Liver (tissue), 9 donors: Measurements from ENCODE around the gene AKT3. TPM values are rescaled to one million over a fixed set of nuclear protein-coding genes. Genes with fewer than 3 reads are reported as not detected.

Experiments used
- DNase-seq: peaks from one replicate; pipeline ENCODE4 v3.0.0-alpha.2; 2017; ENCODE audit warnings: low spot score
- H3K27ac ChIP-seq, 2 donors: one replicate each; pipeline ENCODE4 v1.7.0; 2013; ENCODE audit warnings: inconsistent platforms in 2 of 2, low read length in 2 of 2, control low read depth in 1 of 2, low read depth in 1 of 2, mild to moderate bottlenecking in 1 of 2
- H3K27me3 ChIP-seq, 4 donors: one replicate each; pipeline versions ENCODE4 v1.6.1 to v1.7.0; 2013; ENCODE audit warnings: low read length in 3 of 4, inconsistent platforms in 1 of 4, mild to moderate bottlenecking in 1 of 4, moderate library complexity in 1 of 4; ENCODE audit not compliant: control insufficient read depth in 4 of 4, insufficient read depth in 4 of 4
- H3K36me3 ChIP-seq, 4 donors: one replicate each; pipeline versions ENCODE4 v1.6.1 to v1.7.0; 2013; ENCODE audit warnings: low read length in 3 of 4, mild to moderate bottlenecking in 3 of 4, low read depth in 1 of 4, moderate library complexity in 1 of 4; ENCODE audit not compliant: control insufficient read depth in 4 of 4, insufficient read depth in 3 of 4
- H3K4me1 ChIP-seq, 4 donors: one replicate each; pipeline versions ENCODE4 v1.6.1 to v1.7.0; 2013; ENCODE audit warnings: low read length in 3 of 4, mild to moderate bottlenecking in 3 of 4, moderate library complexity in 1 of 4; ENCODE audit not compliant: control insufficient read depth in 4 of 4, insufficient read depth in 4 of 4
- H3K4me3 ChIP-seq, 3 donors: one replicate each; pipeline versions ENCODE4 v1.6.1 to v1.7.0; 2013; ENCODE audit warnings: low read length in 3 of 3, control low read depth in 1 of 3, low read depth in 1 of 3, mild to moderate bottlenecking in 1 of 3
- H3K9ac ChIP-seq, 2 donors: one replicate each; pipeline ENCODE4 v1.7.0; 2013; ENCODE audit warnings: low read length in 2 of 2, mild to moderate bottlenecking in 2 of 2, moderate library complexity in 2 of 2, control low read depth in 1 of 2, low read depth in 1 of 2
- H3K9me3 ChIP-seq, 4 donors: one replicate each; pipeline versions ENCODE4 v1.6.1 to v1.7.0; 2013; ENCODE audit warnings: low read length in 3 of 4; ENCODE audit not compliant: control insufficient read depth in 4 of 4
- ATF3 ChIP-seq: IDR thresholded peaks from 2 replicates; pipeline ENCODE4 v1.6.1; 2016; ENCODE audit warnings: antibody characterized with exemption
- CTCF ChIP-seq: fragments of 150-350 bp; IDR thresholded peaks from 2 replicates; pipeline ENCODE4 v1.5.1; 2017; ENCODE audit warnings: improper control_type of control experiment, low read depth, low read length; ENCODE audit not compliant: missing input control
- EGR1 ChIP-seq, 2 donors: IDR thresholded peaks; 2 replicates each; pipeline ENCODE4 v1.6.1; 2016 to 2018; ENCODE audit warnings: antibody characterized with exemption in 2 of 2, low read depth in 2 of 2
- FOXA1 ChIP-seq: IDR thresholded peaks from 2 replicates; pipeline ENCODE4 v1.6.1; 2016; ENCODE audit warnings: antibody characterized with exemption
- FOXA2 ChIP-seq: IDR thresholded peaks from 2 replicates; pipeline ENCODE4 v1.6.1; 2016; ENCODE audit warnings: antibody characterized with exemption
- GABPA ChIP-seq, 2 donors: IDR thresholded peaks in 1 of 2; conservative IDR thresholded peaks in 1 of 2; 2 replicates each; pipeline ENCODE4 v1.6.1; 2016; ENCODE audit warnings: antibody characterized with exemption in 2 of 2, mild to moderate bottlenecking in 1 of 2, moderate library complexity in 1 of 2
- HNF4A ChIP-seq, 2 donors: conservative IDR thresholded peaks; 2 replicates each; pipeline ENCODE4 v1.6.1; 2016; ENCODE audit warnings: antibody characterized with exemption in 2 of 2, mild to moderate bottlenecking in 2 of 2
- HNF4G ChIP-seq: IDR thresholded peaks from 2 replicates; pipeline ENCODE4 v1.6.1; 2016; ENCODE audit warnings: antibody characterized with exemption
- JUND ChIP-seq, 2 donors: IDR thresholded peaks; 2 replicates each; pipeline ENCODE4 v1.6.1; 2016; ENCODE audit warnings: antibody characterized with exemption in 2 of 2
- MAX ChIP-seq: IDR thresholded peaks from 2 replicates; pipeline ENCODE4 v1.6.1; 2016; ENCODE audit warnings: antibody characterized with exemption
- RAD21 ChIP-seq, 2 donors: IDR thresholded peaks; 2 replicates each; pipeline ENCODE4 v1.6.1; 2016; ENCODE audit warnings: antibody characterized with exemption in 2 of 2, mild to moderate bottlenecking in 2 of 2
- REST ChIP-seq: IDR thresholded peaks from 2 replicates; pipeline ENCODE4 v1.6.1; 2016; ENCODE audit warnings: antibody characterized with exemption, mild to moderate bottlenecking
- RXRA ChIP-seq, 2 donors: IDR thresholded peaks; 2 replicates each; pipeline ENCODE4 v1.6.1; 2017 to 2018; ENCODE audit warnings: antibody characterized with exemption in 2 of 2, mild to moderate bottlenecking in 1 of 2
- SP1 ChIP-seq: IDR thresholded peaks from 2 replicates; pipeline ENCODE4 v1.6.1; 2018; ENCODE audit warnings: antibody characterized with exemption, mild to moderate bottlenecking
- TAF1 ChIP-seq: conservative IDR thresholded peaks from 2 replicates; pipeline ENCODE4 v1.6.1; 2016; ENCODE audit warnings: antibody characterized with exemption, mild to moderate bottlenecking
- YY1 ChIP-seq: IDR thresholded peaks from 2 replicates; pipeline ENCODE4 v1.6.1; 2016; ENCODE audit warnings: antibody characterized with exemption, mild to moderate bottlenecking
- ZBTB33 ChIP-seq: IDR thresholded peaks from 2 replicates; pipeline ENCODE4 v1.6.1; 2016; ENCODE audit warnings: antibody characterized with exemption
- WGBS: extraction: QIAGEN DNeasy Blood & Tissue Kit; methylation state at CpG from one replicate; pipeline ENCODE4 v1.1.7; 2013; 5-methylcytosine and 5-hydroxymethylcytosine counted together
- polyA plus RNA-seq, 2 donors: library from polyadenylated mRNA; stranded (reverse) in 1 of 2; unstranded in 1 of 2; fragments of 200-250 nt in 1 of 2; fragments of >200 nt in 1 of 2; fragmentation: Nextera tagmentation in 1 of 2; extraction: Ambion mirVana in 1 of 2; gene quantifications; one replicate each; pipeline versions ENCODE4 v1.2.1 to v1.2.3, GENCODE V29; 2013 to 2015
- total RNA-seq, 2 donors: library from RNA; depleted of rRNA; stranded (reverse); fragments of >200 nt; gene quantifications; one replicate each; pipeline ENCODE4 v1.2.3, GENCODE V29; 2014
- donor health status: healthy.
- donor health status: healthy.
- donor health status: healthy.
- donor health status: healthy.
- donor health status: healthy.

The AKT3 gene
- total and polyA plus RNA-seq, 4 donors, result 1.7 to 7.6 (median 2.8) TPM

GRCh38 chr1:243564814-243565213 is 285.2 kb downstream of the AKT3 start:
- Histone ChIP-seq H3K9me3 (no peaks in the 10 kb centered on the region), H3K4me3 (no peak overlapping the region), H3K4me1 (no peaks in the 10 kb centered on the region), H3K27ac (no peak overlapping the region), H3K9ac (no peak overlapping the region), H3K36me3 (no peaks in the 10 kb centered on the region), H3K27me3 (no peaks in the 10 kb centered on the region)
- no peak for DNase-seq
- TF ChIP-seq HNF4G (no peak), MAX (no peak), RXRA (IDR thresholded peaks at IDR 0.05) (no peak), TAF1 (no peak), GABPA (IDR thresholded peaks at IDR 0.05 in 1 of 2, conservative IDR thresholded peaks at IDR 0.05 in 1 of 2) (no peak), SP1 (no peak), HNF4A (conservative IDR thresholded peaks at IDR 0.05) (no peak), REST (no peak), YY1 (no peak), ZBTB33 (no peak), CTCF (no peak), ATF3 (no peak), FOXA1 (no peak), RAD21 (IDR thresholded peaks at IDR 0.05) (no peak), FOXA2 (no peak), JUND (IDR thresholded peaks at IDR 0.05) (no peak)

- 93% methylated on average over 4 of the region's 4 CpGs for WGBS
- no peak for DNase-seq
- TF ChIP-seq EGR1 (IDR thresholded peaks at IDR 0.05; ENCODE audit: low read depth in 2 of 2) (no peak), MAX (no peak), CTCF (no peak), REST (no peak)
These were observed 286.3 kb downstream of the AKT3 start for GRCh38 chr1:243563732-243564131.

More at GRCh38 chr1:243563732-243564131, 286.3 kb downstream of the AKT3 start:
- H3K27ac ChIP-seq, result no peak overlapping the region
- no peaks in the 10 kb centered on the region for H3K4me1 ChIP-seq
- no peak overlapping the region for H3K4me3 ChIP-seq
- no peaks in the 10 kb centered on the region for H3K36me3 ChIP-seq
- no peaks in the 10 kb centered on the region for H3K9me3 ChIP-seq
- no peak overlapping the region for H3K9ac ChIP-seq
- no peaks in the 10 kb centered on the region for H3K27me3 ChIP-seq
